ENCODE measurements around the gene SPRR2B.

DNA sequence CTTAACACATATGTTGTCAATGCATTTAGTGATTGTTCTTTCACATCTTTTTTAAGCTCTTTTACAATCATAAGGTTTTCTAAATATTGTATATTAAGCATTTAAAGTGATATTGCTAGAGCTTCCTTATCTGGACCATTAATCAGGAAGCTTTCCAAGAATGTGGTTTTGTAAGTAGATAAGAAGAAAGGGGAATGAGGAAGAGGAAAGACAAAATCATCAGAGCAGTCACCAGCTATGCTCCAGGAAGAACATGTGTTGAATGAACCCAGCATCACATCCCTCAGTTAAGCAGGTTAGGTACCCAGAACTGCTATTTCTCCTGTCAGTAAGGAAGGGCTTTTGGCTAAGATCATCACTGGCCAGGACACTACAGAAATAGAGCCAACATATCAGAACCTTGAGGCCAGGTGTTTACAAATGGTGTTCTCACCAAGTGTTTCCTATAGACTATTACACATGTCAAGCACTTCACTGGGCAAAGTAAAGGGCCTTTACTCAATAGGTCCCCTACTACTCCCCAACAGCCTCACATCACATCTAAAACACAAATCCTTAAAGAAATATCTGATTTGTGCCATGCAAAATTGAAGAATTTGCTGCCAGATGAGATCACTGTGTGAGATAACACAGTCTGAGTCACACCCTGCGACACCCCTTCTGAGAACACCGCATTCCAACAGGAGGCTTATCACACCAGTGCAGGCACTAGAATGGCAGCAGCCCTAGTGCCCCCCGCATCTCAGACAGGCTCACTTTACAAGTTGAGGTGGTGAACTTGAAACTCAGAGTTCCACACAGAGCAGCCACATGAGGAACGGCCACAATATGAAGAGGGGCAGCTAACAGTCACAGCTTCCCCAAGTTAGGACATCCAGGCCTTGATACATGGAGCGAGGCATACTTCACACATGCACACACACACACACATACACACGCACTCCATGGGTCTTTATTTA is 12.3 kb downstream of the SPRR2B start:
- TF ChIP-seq, protein P1, sequence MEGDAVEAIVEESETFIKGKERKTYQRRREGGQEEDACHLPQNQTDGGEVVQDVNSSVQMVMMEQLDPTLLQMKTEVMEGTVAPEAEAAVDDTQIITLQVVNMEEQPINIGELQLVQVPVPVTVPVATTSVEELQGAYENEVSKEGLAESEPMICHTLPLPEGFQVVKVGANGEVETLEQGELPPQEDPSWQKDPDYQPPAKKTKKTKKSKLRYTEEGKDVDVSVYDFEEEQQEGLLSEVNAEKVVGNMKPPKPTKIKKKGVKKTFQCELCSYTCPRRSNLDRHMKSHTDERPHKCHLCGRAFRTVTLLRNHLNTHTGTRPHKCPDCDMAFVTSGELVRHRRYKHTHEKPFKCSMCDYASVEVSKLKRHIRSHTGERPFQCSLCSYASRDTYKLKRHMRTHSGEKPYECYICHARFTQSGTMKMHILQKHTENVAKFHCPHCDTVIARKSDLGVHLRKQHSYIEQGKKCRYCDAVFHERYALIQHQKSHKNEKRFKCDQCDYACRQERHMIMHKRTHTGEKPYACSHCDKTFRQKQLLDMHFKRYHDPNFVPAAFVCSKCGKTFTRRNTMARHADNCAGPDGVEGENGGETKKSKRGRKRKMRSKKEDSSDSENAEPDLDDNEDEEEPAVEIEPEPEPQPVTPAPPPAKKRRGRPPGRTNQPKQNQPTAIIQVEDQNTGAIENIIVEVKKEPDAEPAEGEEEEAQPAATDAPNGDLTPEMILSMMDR (IDR thresholded peaks at IDR 0.05; ENCODE audit: poor library complexity), result no peak
- TF ChIP-seq EZH2 (IDR thresholded peaks at IDR 0.05; ENCODE audit: borderline replicate concordance) (no peak), EZH2phosphoT487 (IDR thresholded peaks at IDR 0.05; ENCODE audit: low read depth, severe bottlenecking, unreplicated experiment) (no peak)

Measured in hepatocyte (in vitro differentiated cells).